K562 (cell line): ENCODE results near the gene CTNNA3.

ENCODE experiments used
- FOXJ3 ChIP-seq: sonication (generic); formaldehyde crosslinking; IDR thresholded peaks from 2 replicates; pipeline ENCODE4 v1.4.0; 2020; ENCODE audit warnings: mild to moderate bottlenecking, missing genetic modification reagents
- POU5F1 ChIP-seq: fragments of 150-350 bp; IDR thresholded peaks from 2 replicates; pipeline ENCODE4 v1.6.1; 2014; ENCODE audit warnings: borderline replicate concordance, low read length, low read depth, mild to moderate bottlenecking; ENCODE audit not compliant: partially characterized antibody
- SMAD4 ChIP-seq: fragments of 250-450 bp; sonication (Bioruptor Pico); conservative IDR thresholded peaks from 2 replicates; pipeline ENCODE4 v1.8.0; 2021; ENCODE audit warnings: inconsistent platforms, mild to moderate bottlenecking, moderate library complexity
- TAF9B ChIP-seq: fragments of 450-650 bp; IDR thresholded peaks from 2 replicates; pipeline ENCODE4 v1.6.1; 2018; ENCODE audit warnings: mild to moderate bottlenecking; ENCODE audit not compliant: partially characterized antibody

DNA sequence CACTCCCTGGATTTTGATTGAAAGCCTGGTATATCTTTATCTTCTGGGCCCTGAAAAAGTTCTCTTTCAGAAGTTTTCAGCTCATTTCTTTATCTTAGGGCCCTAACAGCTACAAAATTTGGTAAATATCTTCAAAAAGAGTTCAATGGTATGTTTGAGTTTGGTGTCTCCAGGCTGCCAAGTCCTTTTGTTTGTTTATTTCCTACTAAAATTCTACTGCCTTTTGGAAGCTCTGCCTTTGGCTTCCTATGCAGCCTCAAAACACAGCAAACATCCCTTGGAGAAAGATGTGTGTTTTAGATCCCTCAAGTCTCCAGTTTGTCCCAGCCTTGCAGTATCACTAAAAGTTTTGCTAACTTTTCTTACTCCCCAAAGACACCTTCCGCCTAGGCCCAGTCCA is 623.3 kb downstream of the CTNNA3 start:
- TF ChIP-seq TAF9B (no peak), SMAD4 (CRISPR knock-in tag) (no peak), FOXJ3 (CRISPR knock-in tag) (no peak), POU5F1 (no peak)
